Liver (tissue), 9 donors: ENCODE measurements around the gene ZNF423. TPM values are rescaled to one million over a fixed set of nuclear protein-coding genes. Genes with fewer than 3 reads are reported as not detected.

ENCODE experiments used
- DNase-seq: peaks from one replicate; pipeline ENCODE4 v3.0.0-alpha.2; 2017; ENCODE audit warnings: low spot score
- H3K27ac ChIP-seq, 2 donors: one replicate each; pipeline ENCODE4 v1.7.0; 2013; ENCODE audit warnings: inconsistent platforms in 2 of 2, low read length in 2 of 2, control low read depth in 1 of 2, low read depth in 1 of 2, mild to moderate bottlenecking in 1 of 2
- H3K27me3 ChIP-seq, 4 donors: one replicate each; pipeline versions ENCODE4 v1.6.1 to v1.7.0; 2013; ENCODE audit warnings: low read length in 3 of 4, inconsistent platforms in 1 of 4, mild to moderate bottlenecking in 1 of 4, moderate library complexity in 1 of 4; ENCODE audit not compliant: control insufficient read depth in 4 of 4, insufficient read depth in 4 of 4
- H3K36me3 ChIP-seq, 4 donors: one replicate each; pipeline versions ENCODE4 v1.6.1 to v1.7.0; 2013; ENCODE audit warnings: low read length in 3 of 4, mild to moderate bottlenecking in 3 of 4, low read depth in 1 of 4, moderate library complexity in 1 of 4; ENCODE audit not compliant: control insufficient read depth in 4 of 4, insufficient read depth in 3 of 4
- H3K4me1 ChIP-seq, 4 donors: one replicate each; pipeline versions ENCODE4 v1.6.1 to v1.7.0; 2013; ENCODE audit warnings: low read length in 3 of 4, mild to moderate bottlenecking in 3 of 4, moderate library complexity in 1 of 4; ENCODE audit not compliant: control insufficient read depth in 4 of 4, insufficient read depth in 4 of 4
- H3K4me3 ChIP-seq, 3 donors: one replicate each; pipeline versions ENCODE4 v1.6.1 to v1.7.0; 2013; ENCODE audit warnings: low read length in 3 of 3, control low read depth in 1 of 3, low read depth in 1 of 3, mild to moderate bottlenecking in 1 of 3
- H3K9ac ChIP-seq, 2 donors: one replicate each; pipeline ENCODE4 v1.7.0; 2013; ENCODE audit warnings: low read length in 2 of 2, mild to moderate bottlenecking in 2 of 2, moderate library complexity in 2 of 2, control low read depth in 1 of 2, low read depth in 1 of 2
- H3K9me3 ChIP-seq, 4 donors: one replicate each; pipeline versions ENCODE4 v1.6.1 to v1.7.0; 2013; ENCODE audit warnings: low read length in 3 of 4; ENCODE audit not compliant: control insufficient read depth in 4 of 4
- CTCF ChIP-seq: fragments of 150-350 bp; IDR thresholded peaks from 2 replicates; pipeline ENCODE4 v1.5.1; 2017; ENCODE audit warnings: improper control_type of control experiment, low read depth, low read length; ENCODE audit not compliant: missing input control
- EGR1 ChIP-seq, 2 donors: IDR thresholded peaks; 2 replicates each; pipeline ENCODE4 v1.6.1; 2016 to 2018; ENCODE audit warnings: antibody characterized with exemption in 2 of 2, low read depth in 2 of 2
- FOXA1 ChIP-seq: IDR thresholded peaks from 2 replicates; pipeline ENCODE4 v1.6.1; 2016; ENCODE audit warnings: antibody characterized with exemption
- HNF4G ChIP-seq: IDR thresholded peaks from 2 replicates; pipeline ENCODE4 v1.6.1; 2016; ENCODE audit warnings: antibody characterized with exemption
- JUND ChIP-seq, 2 donors: IDR thresholded peaks; 2 replicates each; pipeline ENCODE4 v1.6.1; 2016; ENCODE audit warnings: antibody characterized with exemption in 2 of 2
- NR2F2 ChIP-seq: IDR thresholded peaks from 2 replicates; pipeline ENCODE4 v1.6.1; 2016; ENCODE audit warnings: antibody characterized with exemption
- REST ChIP-seq: IDR thresholded peaks from 2 replicates; pipeline ENCODE4 v1.6.1; 2016; ENCODE audit warnings: antibody characterized with exemption, mild to moderate bottlenecking
- YY1 ChIP-seq: IDR thresholded peaks from 2 replicates; pipeline ENCODE4 v1.6.1; 2016; ENCODE audit warnings: antibody characterized with exemption, mild to moderate bottlenecking
- ZBTB33 ChIP-seq: IDR thresholded peaks from 2 replicates; pipeline ENCODE4 v1.6.1; 2016; ENCODE audit warnings: antibody characterized with exemption
- WGBS: extraction: QIAGEN DNeasy Blood & Tissue Kit; methylation state at CpG from one replicate; pipeline ENCODE4 v1.1.7; 2013; 5-methylcytosine and 5-hydroxymethylcytosine counted together
- polyA plus RNA-seq, 2 donors: library from polyadenylated mRNA; stranded (reverse) in 1 of 2; unstranded in 1 of 2; fragments of 200-250 nt in 1 of 2; fragments of >200 nt in 1 of 2; fragmentation: Nextera tagmentation in 1 of 2; extraction: Ambion mirVana in 1 of 2; gene quantifications; one replicate each; pipeline versions ENCODE4 v1.2.1 to v1.2.3, GENCODE V29; 2013 to 2015
- total RNA-seq, 2 donors: library from RNA; depleted of rRNA; stranded (reverse); fragments of >200 nt; gene quantifications; one replicate each; pipeline ENCODE4 v1.2.3, GENCODE V29; 2014
- donor health status: healthy.
- donor health status: healthy.
- donor health status: healthy.
- donor health status: healthy.
- donor health status: healthy.

The ZNF423 gene
- total and polyA plus RNA-seq, 4 donors = 0.24 to 1.6 (median 0.39) TPM

GRCh38 chr16:49700251-49701064, 155.5 kb downstream of the ZNF423 start:
- H3K4me3 ChIP-seq = no peak overlapping the region
- DNase-seq = no peak
- TF ChIP-seq EGR1 (IDR thresholded peaks at IDR 0.05; ENCODE audit: low read depth in 2 of 2) = no peak
- no peak for TF ChIP-seq JUND (IDR thresholded peaks at IDR 0.05)
- TF ChIP-seq FOXA1 = no peak
- TF ChIP-seq HNF4G = no peak
- no peak for TF ChIP-seq REST
- no peak for TF ChIP-seq YY1
- peaks cover 0 to 6% (median 0%) of the 10 kb centered on the region in 4 donors for H3K27me3 ChIP-seq
- WGBS = 56% methylated on average over 10 of the region's 10 CpGs
- H3K9me3 ChIP-seq = no peaks in the 10 kb centered on the region
- H3K27ac ChIP-seq = no peak overlapping the region
- no peaks in the 10 kb centered on the region for H3K4me1 ChIP-seq
- no peaks in the 10 kb centered on the region for H3K36me3 ChIP-seq
- H3K9ac ChIP-seq = no peak overlapping the region

- Histone ChIP-seq H3K9ac (no peak overlapping the region), H3K27ac (no peak overlapping the region), H3K4me3 (no peak overlapping the region), H3K36me3 (no peaks in the 10 kb centered on the region), H3K9me3 (no peaks in the 10 kb centered on the region), H3K4me1 (no peaks in the 10 kb centered on the region), H3K27me3 (peaks cover 0 to 6% (median 0%) of the 10 kb centered on the region in 4 donors)
- WGBS = 77% methylated on average over 3 of the region's 3 CpGs
- TF ChIP-seq EGR1 (IDR thresholded peaks at IDR 0.05; ENCODE audit: low read depth in 2 of 2) (no peak), CTCF (no peak), HNF4G (no peak), NR2F2 (no peak), ZBTB33 (no peak), REST (no peak)
- no peak for DNase-seq
These were observed 156.1 kb downstream of the ZNF423 start for GRCh38 chr16:49699841-49700175.
